ENCODE results near the gene ZNF3.

Gene ZNF3

GRCh38 chr7:100120733-100121036 lies 39.2 kb upstream of the ZNF3 start:
- ChIA-PET CTCF (interaction anchor here (0.9 to 1.2 kb wide), 2 partner anchors 10 to 38 kb away, joined by 3 to 4 read pairs; no protein-coding TSS in a partner anchor), POLR2A (interaction anchor here (1.1 to 2.0 kb wide), 2 partner anchors 19 to 38 kb away, joined by 4 to 39 read pairs; partner anchors contain the start of genes AP4M1 and MCM7)
- no peak for DNase-seq (ENCODE audit: extremely low spot score)
- TF ChIP-seq FOXA1 (IDR thresholded peaks at IDR 0.05) (no peak), L3MBTL2 (conservative IDR thresholded peaks at IDR 0.05) (no peak), FOXM1 (IDR thresholded peaks at IDR 0.05; ENCODE audit: borderline replicate concordance) (no peak), PKNOX1 (IDR thresholded peaks at IDR 0.05) (no peak)

GRCh38 chr7:100119970-100120732 lies 38.6 kb upstream of the ZNF3 start:
- TF ChIP-seq SP1 (IDR thresholded peaks at IDR 0.05): no peak
- no peak; the same call in 1 of the 2 replicates for TF ChIP-seq L3MBTL2 (conservative IDR thresholded peaks at IDR 0.05)
- TF ChIP-seq HDGF (IDR thresholded peaks at IDR 0.05; ENCODE audit: borderline replicate concordance): no peak
- TF ChIP-seq ZNF384 (IDR thresholded peaks at IDR 0.05): peak; percentile 53; the same call in 1 of the 2 replicates
- TF ChIP-seq FOXA1 (IDR thresholded peaks at IDR 0.05): no peak
- no peak for TF ChIP-seq NFRKB (IDR thresholded peaks at IDR 0.05)
- no peak for TF ChIP-seq BHLHE40 (IDR thresholded peaks at IDR 0.05; ENCODE audit: borderline replicate concordance)
- TF ChIP-seq TARDBP (IDR thresholded peaks at IDR 0.05): no peak
- ChIA-PET POLR2A (interaction anchor here (0.6 to 2.0 kb wide), 3 partner anchors 19 to 38 kb away, joined by 3 to 39 read pairs (median 4); partner anchors contain the start of genes AP4M1, LAMTOR4 and MCM7), CTCF (interaction anchor here (0.5 to 1.2 kb wide), 3 partner anchors 10 to 440 kb away, joined by 3 to 4 read pairs (median 3); no protein-coding TSS in a partner anchor)
- DNase-seq (ENCODE audit: extremely low spot score): peak; percentile 64

- no peak for TF ChIP-seq TARDBP (IDR thresholded peaks at IDR 0.05)
- TF ChIP-seq LEF1 (IDR thresholded peaks at IDR 0.05; ENCODE audit: borderline replicate concordance): peak; percentile 66; the same call in 1 of the 2 replicates
- no peak for TF ChIP-seq CTBP1 (IDR thresholded peaks at IDR 0.05; ENCODE audit: borderline replicate concordance)
- no peak for TF ChIP-seq FOXK2 (IDR thresholded peaks at IDR 0.05)
- 0 out of 2 replicates have a peak, but pooled peaks have one; percentile 51 for TF ChIP-seq ARNT (IDR thresholded peaks at IDR 0.05)
- TF ChIP-seq BHLHE40 (IDR thresholded peaks at IDR 0.05; ENCODE audit: borderline replicate concordance): no peak
- no peak for TF ChIP-seq ELF4 (IDR thresholded peaks at IDR 0.05)
- TF ChIP-seq NFRKB (IDR thresholded peaks at IDR 0.05): no peak
- TF ChIP-seq PKNOX1 (IDR thresholded peaks at IDR 0.05): no peak
- TF ChIP-seq SUZ12 (IDR thresholded peaks at IDR 0.05): no peak
- no peak for TF ChIP-seq HDGF (IDR thresholded peaks at IDR 0.05; ENCODE audit: borderline replicate concordance)
- TF ChIP-seq FOXA1 (IDR thresholded peaks at IDR 0.05): no peak
- TF ChIP-seq SP1 (IDR thresholded peaks at IDR 0.05): no peak
- peak; percentile 74 for TF ChIP-seq L3MBTL2 (conservative IDR thresholded peaks at IDR 0.05)
- TF ChIP-seq ZNF384 (IDR thresholded peaks at IDR 0.05): no peak; the same call in 1 of the 2 replicates
- no peak; the same call in 1 of the 2 replicates for TF ChIP-seq FOXM1 (IDR thresholded peaks at IDR 0.05; ENCODE audit: borderline replicate concordance)
- peak; percentile 98 for DNase-seq (ENCODE audit: extremely low spot score)
- ChIA-PET POLR2A (interaction anchor here (0.6 to 2.0 kb wide), 3 partner anchors 18 to 37 kb away, joined by 3 to 39 read pairs (median 4); partner anchors contain the start of genes AP4M1, LAMTOR4 and MCM7), CTCF (interaction anchor here (0.5 to 1.2 kb wide), 3 partner anchors 11 to 441 kb away, joined by 3 to 4 read pairs (median 3); no protein-coding TSS in a partner anchor)
These were observed 37.8 kb upstream of the ZNF3 start, which contains the start of the genes CNPY4 and TAF6 for GRCh38 chr7:100119072-100119969. Gene CNPY4 (plus strand): TSS chr7:100119634. CDS start chr7:100119745, 111 bp downstream. Gene TAF6 (minus strand): TSS chr7:100119358. CDS start chr7:100114209, 5,149 bp downstream.

GRCh38 chr7:100118388-100119071 lies 37.0 kb upstream of the ZNF3 start:
- POLR2A ChIA-PET: interaction anchor here (2.0 kb wide), 1 partner anchor 17 kb away, joined by 7 read pairs; the partner anchor contains the start of genes AP4M1 and MCM7
- CTCF ChIA-PET: no interaction called here
- no peak for TF ChIP-seq CTBP1 (IDR thresholded peaks at IDR 0.05; ENCODE audit: borderline replicate concordance)
- no peak for TF ChIP-seq L3MBTL2 (conservative IDR thresholded peaks at IDR 0.05)
- no peak for TF ChIP-seq SUZ12 (IDR thresholded peaks at IDR 0.05)
- no peak for TF ChIP-seq BHLHE40 (IDR thresholded peaks at IDR 0.05; ENCODE audit: borderline replicate concordance)
- no peak for TF ChIP-seq FOXK2 (IDR thresholded peaks at IDR 0.05)
- TF ChIP-seq FOXM1 (IDR thresholded peaks at IDR 0.05; ENCODE audit: borderline replicate concordance): no peak
- TF ChIP-seq HDGF (IDR thresholded peaks at IDR 0.05; ENCODE audit: borderline replicate concordance): no peak
- TF ChIP-seq TARDBP (IDR thresholded peaks at IDR 0.05): no peak
- no peak for TF ChIP-seq SP1 (IDR thresholded peaks at IDR 0.05)
- TF ChIP-seq PKNOX1 (IDR thresholded peaks at IDR 0.05): no peak
- no peak for TF ChIP-seq FOXA1 (IDR thresholded peaks at IDR 0.05)
- DNase-seq (ENCODE audit: extremely low spot score): no peak

- TF ChIP-seq NFRKB (IDR thresholded peaks at IDR 0.05) (no peak), FOXK2 (IDR thresholded peaks at IDR 0.05) (no peak), SP1 (IDR thresholded peaks at IDR 0.05) (no peak), PKNOX1 (IDR thresholded peaks at IDR 0.05) (no peak), HDGF (IDR thresholded peaks at IDR 0.05; ENCODE audit: borderline replicate concordance) (no peak), ARNT (IDR thresholded peaks at IDR 0.05) (no peak), L3MBTL2 (conservative IDR thresholded peaks at IDR 0.05) (no peak), ELF4 (IDR thresholded peaks at IDR 0.05) (no peak), BHLHE40 (IDR thresholded peaks at IDR 0.05; ENCODE audit: borderline replicate concordance) (no peak), CTBP1 (IDR thresholded peaks at IDR 0.05; ENCODE audit: borderline replicate concordance) (no peak), SUZ12 (IDR thresholded peaks at IDR 0.05) (no peak), ZNF384 (IDR thresholded peaks at IDR 0.05) (no peak), LEF1 (IDR thresholded peaks at IDR 0.05; ENCODE audit: borderline replicate concordance) (no peak), FOXA1 (IDR thresholded peaks at IDR 0.05) (no peak), FOXM1 (IDR thresholded peaks at IDR 0.05; ENCODE audit: borderline replicate concordance) (no peak), TARDBP (IDR thresholded peaks at IDR 0.05) (no peak)
- DNase-seq (ENCODE audit: extremely low spot score): no peak
- ChIA-PET POLR2A (interaction anchor here (5.9 kb wide), 1 partner anchor 14 kb away, joined by 40 read pairs; the partner anchor contains the start of genes AP4M1 and MCM7), CTCF (no interaction called here)
These were observed 33.5 kb upstream of the ZNF3 start for GRCh38 chr7:100115026-100115425.
